HEK293 (cell line): Measurements from ENCODE around the gene ANKRD11.

Experiments used
- CTCF ChIA-PET: fragments of 350-600 bp; formaldehyde crosslinking; extraction: SDS; loops from one replicate; lab custom pipeline; 2021; ENCODE audit warnings: antibody characterized with exemption; lab: Yijun Ruan, JAX
- POLR2A ChIA-PET: fragments of 300-600 bp; formaldehyde crosslinking; extraction: SDS; loops from one replicate; lab custom pipeline; 2020; ENCODE audit warnings: antibody characterized with exemption, inconsistent platforms; lab: Yijun Ruan, JAX
- H3K27ac ChIP-seq: fragments of 200-500 bp; sonication (Bioruptor generic); 2 replicates; pipeline ENCODE4 v1.5.1; 2014; ENCODE audit warnings: low read depth, low read length, control low read depth, inconsistent platforms; ENCODE audit errors: extremely low read depth
- H3K36me3 ChIP-seq, 2 experiments: fragments of 200-500 bp in 1 of 2; sonication (Bioruptor generic) in 1 of 2; 1 replicate in 1 of 2; 2 replicates in 1 of 2; pipeline ENCODE4 v1.5.1; 2014 to 2017; ENCODE audit warnings: inconsistent platforms in 2 of 2, low read length in 2 of 2; ENCODE audit not compliant: control insufficient read depth in 2 of 2, insufficient read depth in 1 of 2
- H3K4me1 ChIP-seq: fragments of 200-500 bp; sonication (Bioruptor generic); 2 replicates; pipeline ENCODE4 v1.5.1; 2014; ENCODE audit warnings: mild to moderate bottlenecking, low read length, inconsistent platforms; ENCODE audit not compliant: control insufficient read depth, insufficient read depth
- H3K4me3 ChIP-seq: 2 replicates; pipeline ENCODE4 v1.5.1; 2011; ENCODE audit warnings: low read depth, mild to moderate bottlenecking, control low read depth, low read length, moderate library complexity
- H3K9me3 ChIP-seq: fragments of 200-500 bp; sonication (Bioruptor generic); 2 replicates; pipeline ENCODE4 v1.5.1; 2014; ENCODE audit warnings: low read depth, low read length, inconsistent platforms; ENCODE audit not compliant: control insufficient read depth, insufficient read depth
- GLIS1 ChIP-seq: fragments of 450-650 bp; formaldehyde crosslinking; IDR thresholded peaks from 2 replicates; pipeline ENCODE4 v1.5.1; 2016; ENCODE audit warnings: missing biosample characterization, missing genetic modification characterization
- GLIS2 ChIP-seq: fragments of 450-650 bp; formaldehyde crosslinking; IDR thresholded peaks from 2 replicates; pipeline ENCODE4 v1.5.1; 2016; ENCODE audit warnings: missing biosample characterization, missing genetic modification characterization
- HOXD13 ChIP-seq: sonication (generic); formaldehyde crosslinking; IDR thresholded peaks from 2 replicates; pipeline ENCODE4 v1.8.0; 2022; ENCODE audit warnings: missing genetic modification reagents, borderline replicate concordance
- TCF7L2 ChIP-seq: IDR thresholded peaks from 2 replicates; pipeline ENCODE4 v1.6.1; 2011; ENCODE audit warnings: low read depth, mild to moderate bottlenecking, inconsistent platforms, low read length, moderate library complexity, borderline replicate concordance
- ZBTB11 ChIP-seq: fragments of 450-650 bp; formaldehyde crosslinking; conservative IDR thresholded peaks from 2 replicates; pipeline ENCODE4 v1.5.1; 2016; ENCODE audit warnings: low read depth, missing biosample characterization, missing genetic modification characterization
- ZBTB8A ChIP-seq: fragments of 450-650 bp; formaldehyde crosslinking; IDR thresholded peaks from 2 replicates; pipeline ENCODE4 v1.5.1; 2016; ENCODE audit warnings: missing biosample characterization, missing genetic modification characterization
- ZNF114 ChIP-seq: fragments of 450-650 bp; formaldehyde crosslinking; IDR thresholded peaks from 2 replicates; pipeline ENCODE4 v1.5.0; 2017; ENCODE audit warnings: missing biosample characterization, missing genetic modification characterization
- ZNF138 ChIP-seq: fragments of 450-650 bp; formaldehyde crosslinking; IDR thresholded peaks from 2 replicates; pipeline ENCODE4 v1.5.1; 2016; ENCODE audit warnings: missing biosample characterization, missing genetic modification characterization, borderline replicate concordance
- ZNF175 ChIP-seq: fragments of 450-650 bp; formaldehyde crosslinking; IDR thresholded peaks from 2 replicates; pipeline ENCODE4 v1.5.1; 2016; ENCODE audit warnings: missing biosample characterization, missing genetic modification characterization
- ZNF2 ChIP-seq: fragments of 450-650 bp; formaldehyde crosslinking; IDR thresholded peaks from 2 replicates; pipeline ENCODE4 v1.5.1; 2016; ENCODE audit warnings: missing biosample characterization, missing genetic modification characterization
- ZNF404 ChIP-seq: fragments of 450-650 bp; formaldehyde crosslinking; IDR thresholded peaks from 2 replicates; pipeline ENCODE4 v1.5.1; 2017; ENCODE audit warnings: missing biosample characterization, missing genetic modification characterization
- ZNF513 ChIP-seq: fragments of 450-650 bp; IDR thresholded peaks from 2 replicates; pipeline ENCODE4 v1.5.1; 2018; ENCODE audit warnings: missing biosample characterization, missing genetic modification characterization
- ZNF514 ChIP-seq: fragments of 450-650 bp; formaldehyde crosslinking; IDR thresholded peaks from 2 replicates; pipeline ENCODE4 v1.5.1; 2016; ENCODE audit warnings: missing biosample characterization, missing genetic modification characterization
- ZNF555 ChIP-seq: fragments of 450-650 bp; formaldehyde crosslinking; conservative IDR thresholded peaks from 2 replicates; pipeline ENCODE4 v1.5.1; 2017; ENCODE audit warnings: missing biosample characterization, mild to moderate bottlenecking, missing genetic modification characterization, inconsistent platforms
- ZNF561 ChIP-seq: fragments of 450-650 bp; IDR thresholded peaks from 2 replicates; pipeline ENCODE4 v1.5.1; 2018; ENCODE audit warnings: missing biosample characterization, missing genetic modification characterization, borderline replicate concordance
- ZNF585B ChIP-seq: fragments of 450-650 bp; formaldehyde crosslinking; IDR thresholded peaks from 2 replicates; pipeline ENCODE4 v1.5.1; 2016; ENCODE audit warnings: missing biosample characterization, missing genetic modification characterization
- ZNF660 ChIP-seq: fragments of 450-650 bp; IDR thresholded peaks from 2 replicates; pipeline ENCODE4 v1.5.1; 2018; ENCODE audit warnings: missing biosample characterization, mild to moderate bottlenecking, missing genetic modification characterization
- ZNF701 ChIP-seq: fragments of 450-650 bp; formaldehyde crosslinking; IDR thresholded peaks from 2 replicates; pipeline ENCODE4 v1.5.1; 2016; ENCODE audit warnings: missing biosample characterization, missing genetic modification characterization
- ZNF777 ChIP-seq: fragments of 450-650 bp; formaldehyde crosslinking; IDR thresholded peaks from 2 replicates; pipeline ENCODE4 v1.5.1; 2017; ENCODE audit warnings: missing biosample characterization, missing genetic modification characterization, borderline replicate concordance
- ZNF791 ChIP-seq: fragments of 450-650 bp; formaldehyde crosslinking; IDR thresholded peaks from 2 replicates; pipeline ENCODE4 v1.5.1; 2016; ENCODE audit warnings: missing biosample characterization, missing genetic modification characterization
- ZNF792 ChIP-seq: fragments of 450-650 bp; formaldehyde crosslinking; IDR thresholded peaks from 2 replicates; pipeline ENCODE4 v1.5.1; 2016; ENCODE audit warnings: missing biosample characterization, missing genetic modification characterization
- TF ChIP-seq, protein P1 (sequence below): fragments of 450-650 bp; formaldehyde crosslinking; IDR thresholded peaks from 2 replicates; pipeline ENCODE4 v1.5.1; 2016; ENCODE audit warnings: missing biosample characterization, missing genetic modification characterization
- TF ChIP-seq, protein P2 (sequence below): fragments of 450-650 bp; formaldehyde crosslinking; IDR thresholded peaks from 2 replicates; pipeline ENCODE4 v1.5.1; 2016; ENCODE audit warnings: missing biosample characterization, missing genetic modification characterization
- TF ChIP-seq, protein P3 (sequence below): fragments of 450-650 bp; formaldehyde crosslinking; IDR thresholded peaks from 2 replicates; pipeline ENCODE4 v1.5.1; 2016; ENCODE audit warnings: missing biosample characterization, missing genetic modification characterization

Gene ANKRD11

DNA sequence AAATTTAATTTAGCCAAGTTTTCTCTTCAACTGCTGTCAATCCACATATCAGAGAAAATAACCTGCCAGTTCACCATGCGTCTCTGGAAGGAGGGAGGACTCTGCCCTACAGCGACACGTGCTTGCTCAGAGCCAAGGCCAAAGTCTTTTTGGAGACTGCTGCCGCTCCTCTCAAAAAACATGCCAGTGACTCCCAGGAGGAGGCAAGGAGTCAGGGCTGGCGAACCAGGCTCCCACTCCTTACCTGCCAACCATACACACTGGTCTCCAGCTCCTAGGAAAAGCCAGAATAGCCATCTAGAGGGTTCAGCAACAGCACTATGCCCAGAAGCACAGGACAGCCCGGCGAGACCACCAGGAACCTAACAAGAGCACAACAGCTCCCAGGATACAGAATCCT is 73.0 kb downstream of the ANKRD11 start:
- H3K27ac ChIP-seq = no peak overlapping the region
- H3K36me3 ChIP-seq = peaks cover 0 to 6% of the 10 kb centered on the region in 2 experiments; a peak in 2 of 3 replicates
- H3K9me3 ChIP-seq = no peaks in the 10 kb centered on the region
- no peak overlapping the region for H3K4me3 ChIP-seq
- CTCF ChIA-PET = no interaction called here
- TF ChIP-seq ZNF585B (tag by site-specific recombination) = no peak
- TF ChIP-seq, protein P1, sequence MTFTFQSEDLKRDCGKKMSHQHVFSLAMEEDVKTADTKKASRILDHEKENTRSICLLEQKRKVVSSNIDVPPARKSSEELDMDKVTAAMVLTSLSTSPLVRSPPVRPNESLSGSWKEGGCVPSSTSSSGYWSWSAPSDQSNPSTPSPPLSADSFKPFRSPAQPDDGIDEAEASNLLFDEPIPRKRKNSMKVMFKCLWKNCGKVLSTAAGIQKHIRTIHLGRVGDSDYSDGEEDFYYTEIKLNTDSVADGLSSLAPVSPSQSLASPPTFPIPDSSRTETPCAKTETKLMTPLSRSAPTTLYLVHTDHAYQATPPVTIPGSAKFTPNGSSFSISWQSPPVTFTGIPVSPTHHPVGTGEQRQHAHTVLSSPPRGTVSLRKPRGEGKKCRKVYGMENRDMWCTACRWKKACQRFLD = no peak
- TF ChIP-seq ZNF555 (tag by site-specific recombination) = no peak
- TF ChIP-seq ZNF791 (tag by site-specific recombination) = no peak
- TF ChIP-seq ZNF514 (tag by site-specific recombination) = no peak
- no peak for TF ChIP-seq ZNF513
- TF ChIP-seq ZNF175 (tag by site-specific recombination) = no peak
- TF ChIP-seq, protein P2, sequence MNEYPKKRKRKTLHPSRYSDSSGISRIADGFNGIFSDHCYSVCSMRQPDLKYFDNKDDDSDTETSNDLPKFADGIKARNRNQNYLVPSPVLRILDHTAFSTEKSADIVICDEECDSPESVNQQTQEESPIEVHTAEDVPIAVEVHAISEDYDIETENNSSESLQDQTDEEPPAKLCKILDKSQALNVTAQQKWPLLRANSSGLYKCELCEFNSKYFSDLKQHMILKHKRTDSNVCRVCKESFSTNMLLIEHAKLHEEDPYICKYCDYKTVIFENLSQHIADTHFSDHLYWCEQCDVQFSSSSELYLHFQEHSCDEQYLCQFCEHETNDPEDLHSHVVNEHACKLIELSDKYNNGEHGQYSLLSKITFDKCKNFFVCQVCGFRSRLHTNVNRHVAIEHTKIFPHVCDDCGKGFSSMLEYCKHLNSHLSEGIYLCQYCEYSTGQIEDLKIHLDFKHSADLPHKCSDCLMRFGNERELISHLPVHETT = no peak
- no peak for TF ChIP-seq ZNF114 (tag by site-specific recombination)
- TF ChIP-seq ZBTB11 = no peak
- no peak for TF ChIP-seq ZNF701
- no peak for TF ChIP-seq ZNF792 (tag by site-specific recombination)
- peaks cover 6% of the 10 kb centered on the region; the same call in 1 of the 2 replicates for H3K4me1 ChIP-seq
- POLR2A ChIA-PET = no interaction called here

GRCh38 chr16:89413811-89414585 is 76.4 kb downstream of the ANKRD11 start:
- ChIA-PET CTCF (no interaction called here), POLR2A (no interaction called here)
- H3K4me1 ChIP-seq = peaks cover 17% of the 10 kb centered on the region
- peaks cover 0 to 6% of the 10 kb centered on the region in 2 experiments; a peak in 2 of 3 replicates for H3K36me3 ChIP-seq
- H3K9me3 ChIP-seq = no peaks in the 10 kb centered on the region
- no peak overlapping the region for H3K4me3 ChIP-seq
- H3K27ac ChIP-seq = no peak overlapping the region
- TF ChIP-seq TCF7L2 (no peak), ZNF138 (tag by site-specific recombination) (no peak), GLIS2 (tag by site-specific recombination) (peak; percentile 47; the same call in 1 of the 2 replicates), ZBTB8A (tag by site-specific recombination) (no peak), ZNF660 (no peak), HOXD13 (CRISPR knock-in tag) (no peak), ZNF404 (tag by site-specific recombination) (no peak), ZNF561 (no peak), ZNF2 (tag by site-specific recombination) (no peak), ZNF777 (tag by site-specific recombination) (no peak), GLIS1 (peak; percentile 73)
- TF ChIP-seq, protein P3, sequence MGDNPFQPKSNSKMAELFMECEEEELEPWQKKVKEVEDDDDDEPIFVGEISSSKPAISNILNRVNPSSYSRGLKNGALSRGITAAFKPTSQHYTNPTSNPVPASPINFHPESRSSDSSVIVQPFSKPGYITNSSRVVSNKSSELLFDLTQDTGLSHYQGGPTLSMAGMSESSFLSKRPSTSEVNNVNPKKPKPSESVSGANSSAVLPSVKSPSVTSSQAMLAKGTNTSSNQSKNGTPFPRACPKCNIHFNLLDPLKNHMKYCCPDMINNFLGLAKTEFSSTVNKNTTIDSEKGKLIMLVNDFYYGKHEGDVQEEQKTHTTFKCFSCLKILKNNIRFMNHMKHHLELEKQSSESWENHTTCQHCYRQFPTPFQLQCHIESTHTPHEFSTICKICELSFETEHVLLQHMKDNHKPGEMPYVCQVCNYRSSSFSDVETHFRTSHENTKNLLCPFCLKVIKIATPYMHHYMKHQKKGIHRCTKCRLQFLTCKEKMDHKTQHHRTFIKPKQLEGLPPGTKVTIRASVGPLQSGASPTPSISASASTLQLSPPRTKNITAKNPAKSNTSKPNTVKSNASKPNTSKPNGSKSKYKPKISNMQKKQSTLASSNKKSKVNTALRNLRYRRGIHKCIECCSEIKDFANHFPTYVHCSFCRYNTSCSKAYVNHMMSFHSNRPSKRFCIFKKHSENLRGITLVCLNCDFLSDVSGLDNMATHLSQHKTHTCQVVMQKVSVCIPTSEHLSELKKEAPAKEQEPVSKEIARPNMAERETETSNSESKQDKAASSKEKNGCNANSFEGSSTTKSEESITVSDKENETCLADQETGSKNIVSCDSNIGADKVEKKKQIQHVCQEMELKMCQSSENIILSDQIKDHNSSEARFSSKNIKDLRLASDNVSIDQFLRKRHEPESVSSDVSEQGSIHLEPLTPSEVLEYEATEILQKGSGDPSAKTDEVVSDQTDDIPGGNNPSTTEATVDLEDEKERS (tag by site-specific recombination) = no peak
- TF ChIP-seq, protein P1 = no peak
